Muscle layer of colon (tissue), 2 donors: ENCODE data around the gene NDFIP1.

Source experiments
- H3K27ac ChIP-seq: one replicate; pipeline ENCODE4 v1.7.0; 2013; ENCODE audit warnings: low read depth, mild to moderate bottlenecking, low read length, moderate library complexity
- H3K27me3 ChIP-seq, 2 donors: one replicate each; pipeline ENCODE4 v1.7.0; 2013; ENCODE audit warnings: low read length in 2 of 2, mild to moderate bottlenecking in 2 of 2; ENCODE audit not compliant: insufficient read depth in 2 of 2, control insufficient read depth in 1 of 2
- H3K36me3 ChIP-seq: one replicate; pipeline ENCODE4 v1.7.0; 2013; ENCODE audit warnings: mild to moderate bottlenecking, low read length; ENCODE audit not compliant: insufficient read depth
- H3K4me1 ChIP-seq: one replicate; pipeline ENCODE4 v1.7.0; 2013; ENCODE audit warnings: mild to moderate bottlenecking, low read length; ENCODE audit not compliant: insufficient read depth
- H3K4me3 ChIP-seq, 2 donors: one replicate each; pipeline ENCODE4 v1.7.0; 2013; ENCODE audit warnings: low read length in 2 of 2, low read depth in 1 of 2, mild to moderate bottlenecking in 1 of 2, moderate library complexity in 1 of 2
- H3K9ac ChIP-seq: one replicate; pipeline ENCODE4 v1.7.0; 2013; ENCODE audit warnings: low read length
- H3K9me3 ChIP-seq: one replicate; pipeline ENCODE4 v1.7.0; 2013; ENCODE audit warnings: mild to moderate bottlenecking, low read length
- donor health status: abdominal sarcoma.
- donor health status: Adenocarcinoma of cecum.

NDFIP1 gene

GRCh38 chr5:142200387-142200786 is 91.8 kb downstream of the NDFIP1 start:
- no peaks in the 10 kb centered on the region for H3K27me3 ChIP-seq

GRCh38 chr5:142201471-142201887 is 92.9 kb downstream of the NDFIP1 start:
- H3K4me1 ChIP-seq, result no peaks in the 10 kb centered on the region
- H3K9me3 ChIP-seq, result no peaks in the 10 kb centered on the region
- H3K36me3 ChIP-seq, result no peaks in the 10 kb centered on the region
- no peak overlapping the region for H3K9ac ChIP-seq
- H3K27ac ChIP-seq, result no peak overlapping the region
- H3K4me3 ChIP-seq, result no peak overlapping the region
- H3K27me3 ChIP-seq, result no peaks in the 10 kb centered on the region

More at GRCh38 chr5:142200387-142200786, 91.8 kb downstream of the NDFIP1 start:
- H3K27ac ChIP-seq, result no peak overlapping the region
- no peak overlapping the region for H3K4me3 ChIP-seq
- no peaks in the 10 kb centered on the region for H3K36me3 ChIP-seq
- H3K9ac ChIP-seq, result no peak overlapping the region
- H3K4me1 ChIP-seq, result no peaks in the 10 kb centered on the region
- H3K9me3 ChIP-seq, result no peaks in the 10 kb centered on the region

DNA sequence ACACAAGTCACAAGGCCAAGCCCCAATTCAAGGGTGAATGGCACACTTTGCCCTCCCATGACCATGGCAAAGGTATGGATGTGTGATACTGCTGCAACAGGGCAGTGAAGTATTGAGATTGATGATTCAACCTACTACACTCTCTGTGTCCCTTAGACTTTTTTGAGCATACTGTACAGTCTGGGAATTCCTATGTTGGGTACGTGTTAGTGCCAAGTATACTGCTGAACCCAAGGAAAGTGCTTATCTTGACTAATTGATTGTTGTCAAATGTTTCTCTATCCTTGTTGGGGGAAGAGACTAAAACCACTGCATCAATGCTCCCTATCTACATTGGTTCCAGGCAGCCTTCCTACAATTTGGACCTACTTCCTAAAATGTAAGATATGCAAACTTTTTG is 93.7 kb downstream of the NDFIP1 start:
- H3K4me3 ChIP-seq, result no peak overlapping the region
- no peak overlapping the region for H3K27ac ChIP-seq
- no peaks in the 10 kb centered on the region for H3K36me3 ChIP-seq
- H3K4me1 ChIP-seq, result no peaks in the 10 kb centered on the region
- H3K9me3 ChIP-seq, result no peaks in the 10 kb centered on the region
- H3K27me3 ChIP-seq, result no peaks in the 10 kb centered on the region
- H3K9ac ChIP-seq, result no peak overlapping the region
